Endometrium (tissue), 2 donors: ENCODE measurements around the gene BABAM2.
"Not testable (repeated sequence)": the region's sequence is repeated elsewhere in the genome, so short reads cannot be mapped to it uniquely, and the experiment has no call there.

Experiments
- FAIRE-seq: peaks from 2 replicates; lab custom pipeline; 2012; peaks lifted over from hg19 to GRCh38; lab: Jason Lieb, UNC
- donor health status: control.
- donor health status: control.

The BABAM2 gene

GRCh38 chr2:28333606-28334526 lies 443.3 kb downstream of the BABAM2 start:
- no peak for FAIRE-seq

GRCh38 chr2:28334527-28334894 lies 444.0 kb downstream of the BABAM2 start:
- FAIRE-seq, result no peak

GRCh38 chr2:28335265-28335664 lies 444.7 kb downstream of the BABAM2 start:
- not testable (repeated sequence) for FAIRE-seq

- FAIRE-seq, result no peak
These were observed 445.1 kb downstream of the BABAM2 start for GRCh38 chr2:28335666-28336065.

DNA sequence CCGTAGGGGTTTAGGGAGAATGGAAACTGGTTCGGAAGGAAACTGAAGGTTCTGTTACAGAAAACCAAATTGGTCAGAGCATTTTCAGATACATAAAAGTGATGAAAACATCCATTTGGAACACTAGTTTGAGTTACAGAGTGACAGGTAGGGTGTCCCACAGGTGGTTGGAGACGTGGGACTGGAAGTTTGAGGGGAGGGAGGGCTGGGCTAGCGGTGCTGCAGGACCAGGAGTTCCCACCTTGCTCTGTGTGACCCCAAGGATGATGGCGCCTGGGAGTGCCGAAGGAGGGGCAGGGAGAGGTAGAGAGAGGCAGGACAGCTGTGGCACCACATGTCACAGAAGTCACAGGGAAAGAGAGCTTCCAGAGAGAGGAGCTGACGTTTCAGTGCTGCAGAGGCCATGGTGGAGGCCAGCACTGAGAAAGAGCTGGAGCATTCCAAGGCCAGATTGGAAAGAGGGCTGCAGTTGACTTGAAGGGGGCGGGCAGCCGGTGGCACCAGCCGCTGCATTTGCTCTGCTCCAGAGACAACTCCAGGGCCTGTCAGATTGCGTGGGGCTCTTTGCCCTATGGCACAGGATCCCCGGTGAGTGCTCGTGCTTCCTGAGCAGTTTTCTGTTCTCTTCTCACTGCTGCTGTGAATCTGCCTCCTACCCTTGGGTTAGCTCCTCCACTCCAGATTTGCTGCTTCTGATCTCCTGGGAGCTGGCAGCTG lies 445.9 kb downstream of the BABAM2 start:
- FAIRE-seq, result no peak

GRCh38 chr2:28336982-28337627 lies 446.6 kb downstream of the BABAM2 start:
- FAIRE-seq, result no peak

- FAIRE-seq, result no peak
These were observed 447.7 kb downstream of the BABAM2 start for GRCh38 chr2:28338046-28338817.

DNA sequence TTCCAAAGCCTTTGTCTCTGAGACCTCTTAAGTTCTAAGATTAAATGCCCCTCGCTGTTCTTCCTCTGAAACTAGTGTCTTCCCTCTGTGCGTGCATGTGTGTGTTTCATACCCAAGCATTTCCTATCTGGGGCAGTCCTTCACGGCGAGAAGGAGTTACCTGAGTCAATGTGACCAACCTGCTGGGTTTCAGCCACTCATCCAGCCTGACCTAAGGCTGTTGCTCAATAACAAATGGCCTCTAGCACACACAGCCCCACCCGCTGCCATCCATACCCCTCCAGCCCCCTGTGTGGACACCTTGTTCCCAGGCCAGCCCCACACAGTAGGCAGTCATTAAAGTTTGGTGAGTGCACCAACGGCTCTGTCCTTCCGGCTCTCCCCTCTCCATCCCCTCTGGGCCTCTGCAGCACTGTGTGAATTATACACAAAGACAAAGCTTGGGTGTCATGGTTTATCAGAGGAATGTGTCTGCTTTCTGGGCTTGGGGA lies 448.3 kb downstream of the BABAM2 start:
- FAIRE-seq, result no peak

GRCh38 chr2:28339516-28340175 lies 449.1 kb downstream of the BABAM2 start:
- FAIRE-seq, result no peak

DNA sequence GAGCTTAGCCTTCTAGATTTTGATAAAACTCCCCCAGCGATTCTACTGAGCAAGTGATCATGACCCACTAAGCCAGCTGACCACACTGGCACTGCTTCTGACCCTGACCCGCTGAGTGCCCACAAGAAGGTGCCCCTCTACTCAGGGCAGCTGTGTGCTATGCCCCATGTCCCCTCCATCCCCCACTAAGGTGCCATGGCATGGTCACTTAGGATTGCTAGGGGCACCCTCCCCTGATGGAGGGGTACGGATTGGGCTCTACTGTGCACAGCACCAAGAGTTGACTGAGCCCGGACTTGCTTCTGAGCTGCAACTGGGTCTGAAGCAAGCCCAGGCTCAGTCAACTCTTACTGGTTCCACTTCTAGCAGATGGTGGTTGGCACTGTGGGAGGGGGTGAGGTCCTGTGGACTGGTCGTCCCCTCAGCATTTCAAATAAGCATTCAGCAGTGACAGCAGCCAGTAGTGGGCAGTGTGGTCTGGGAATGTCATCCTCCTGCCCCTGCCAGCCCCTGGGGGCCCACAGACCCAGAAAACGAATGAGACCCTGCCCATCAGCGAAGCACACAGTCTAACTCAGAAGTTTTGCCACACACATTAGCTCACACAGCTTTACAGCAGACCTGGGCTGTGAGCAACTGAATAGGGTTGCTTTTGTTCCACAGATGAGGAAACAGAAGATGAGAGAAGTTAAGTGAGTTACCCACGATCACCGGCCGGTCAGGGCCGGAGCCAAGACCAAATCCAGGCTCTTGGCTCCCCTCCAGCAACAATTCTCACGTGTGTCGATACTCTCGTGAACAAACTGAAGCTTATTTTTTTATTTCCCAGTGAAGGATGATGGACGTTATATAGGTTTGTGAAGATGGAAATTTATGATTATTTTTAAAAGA lies 450.0 kb downstream of the BABAM2 start:
- no peak for FAIRE-seq

DNA sequence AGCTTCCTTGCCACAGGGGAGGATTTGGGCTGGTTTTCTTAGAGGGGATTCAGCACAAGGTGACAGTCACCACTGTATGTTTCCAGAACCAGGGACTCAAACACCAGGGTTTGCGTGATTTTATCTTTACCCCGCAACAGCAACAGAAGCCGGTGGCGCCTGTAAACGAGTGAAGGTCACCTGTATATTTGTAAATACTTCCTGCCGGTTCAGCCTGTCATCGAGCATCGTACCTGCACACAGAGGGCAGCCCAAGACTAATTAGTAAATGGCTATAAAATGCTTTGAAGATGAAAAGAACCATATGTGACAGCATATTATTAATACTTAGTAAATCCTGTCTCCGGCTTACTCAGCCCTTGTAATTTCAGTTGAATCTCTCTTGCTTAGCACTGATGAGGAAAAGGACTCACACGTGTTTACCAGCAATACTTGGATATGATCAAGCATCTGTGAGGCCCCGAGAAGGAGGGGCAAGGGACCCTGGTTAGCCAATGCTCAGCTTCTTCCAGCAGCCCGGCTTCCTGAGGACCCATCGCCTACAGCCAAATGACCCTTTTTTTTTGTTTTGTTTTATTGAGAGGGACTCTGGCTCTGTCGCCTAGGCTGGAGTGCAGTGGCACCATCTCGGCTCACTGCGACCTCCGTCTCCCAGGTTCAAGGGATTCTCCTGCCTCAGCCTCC lies 450.8 kb downstream of the BABAM2 start:
- peak; percentile 23 for FAIRE-seq

- peak; percentile 71 for FAIRE-seq
These were observed 451.8 kb downstream of the BABAM2 start for GRCh38 chr2:28342081-28342967.

GRCh38 chr2:28343184-28343942 lies 452.8 kb downstream of the BABAM2 start:
- no peak for FAIRE-seq

- FAIRE-seq, result no peak
These were observed 453.6 kb downstream of the BABAM2 start for GRCh38 chr2:28343971-28344715.

GRCh38 chr2:28344756-28345373 lies 454.3 kb downstream of the BABAM2 start:
- no peak for FAIRE-seq

GRCh38 chr2:28345619-28346018 lies 455.1 kb downstream of the BABAM2 start:
- FAIRE-seq, result no peak

- FAIRE-seq, result no peak
These were observed 456.1 kb downstream of the BABAM2 start for GRCh38 chr2:28346587-28346986.
